ENCODE data around the gene LNPEP. TPM values are rescaled to one million over a fixed set of nuclear protein-coding genes. Genes with fewer than 3 reads are reported as not detected.
A peak's percentile ranks its signal among the peaks of the same experiment; 100 is the strongest.

Gene LNPEP
- total and polyA plus RNA-seq, 8 donors, result 22.2 to 40.6 (median 27.6) TPM

GRCh38 chr5:96984506-96985192 lies 48.8 kb downstream of the LNPEP start:
- H3K4me1 ChIP-seq, result no peaks in the 10 kb centered on the region
- H3K4me3 ChIP-seq, result no peak overlapping the region
- H3K36me3 ChIP-seq, result peaks cover 0 to 30% of the 10 kb centered on the region in 2 donors
- DNase-seq, result no peak
- H3K27ac ChIP-seq, result no peak overlapping the region
- ATAC-seq, result peak; percentile 46
- no peaks in the 10 kb centered on the region for H3K27me3 ChIP-seq
- intact Hi-C loops (cut with DNase I), result no loop called here
- no peaks in the 10 kb centered on the region for H3K9me3 ChIP-seq
- no peak for TF ChIP-seq CTCF (IDR thresholded peaks at IDR 0.05)

- no peaks in the 10 kb centered on the region for H3K9me3 ChIP-seq
- intact Hi-C loops (cut with DNase I), result no loop called here
- H3K4me1 ChIP-seq, result no peaks in the 10 kb centered on the region
- no peak for ATAC-seq
- H3K27ac ChIP-seq, result no peak overlapping the region
- no peak for DNase-seq
- H3K4me3 ChIP-seq, result no peak overlapping the region
- TF ChIP-seq CTCF (IDR thresholded peaks at IDR 0.05), result no peak
- no peaks in the 10 kb centered on the region for H3K27me3 ChIP-seq
- H3K36me3 ChIP-seq, result peaks cover 0 to 37% of the 10 kb centered on the region in 2 donors
These were observed 50.6 kb downstream of the LNPEP start for GRCh38 chr5:96986450-96986849.

- no peaks in the 10 kb centered on the region for H3K27me3 ChIP-seq
- DNase-seq, result no peak
- no peaks in the 10 kb centered on the region for H3K4me1 ChIP-seq
- H3K27ac ChIP-seq, result no peak overlapping the region
- intact Hi-C loops (cut with DNase I), result no loop called here
- TF ChIP-seq CTCF (IDR thresholded peaks at IDR 0.05), result no peak
- no peaks in the 10 kb centered on the region for H3K9me3 ChIP-seq
- no peak overlapping the region for H3K4me3 ChIP-seq
- peaks cover 0 to 56% of the 10 kb centered on the region in 2 donors for H3K36me3 ChIP-seq
- no peak for ATAC-seq
These were observed 54.2 kb downstream of the LNPEP start for GRCh38 chr5:96990102-96990501.

GRCh38 chr5:96991708-96992107 lies 55.8 kb downstream of the LNPEP start:
- no peak for TF ChIP-seq CTCF (IDR thresholded peaks at IDR 0.05)
- H3K4me1 ChIP-seq, result no peaks in the 10 kb centered on the region
- H3K9me3 ChIP-seq, result no peaks in the 10 kb centered on the region
- no peaks in the 10 kb centered on the region for H3K27me3 ChIP-seq
- no peak overlapping the region for H3K27ac ChIP-seq
- DNase-seq (no peak), ATAC-seq (no peak)
- H3K36me3 ChIP-seq, result peaks cover 0 to 55% of the 10 kb centered on the region in 2 donors
- intact Hi-C loops (cut with DNase I), result no loop called here
- H3K4me3 ChIP-seq, result no peak overlapping the region

DNA sequence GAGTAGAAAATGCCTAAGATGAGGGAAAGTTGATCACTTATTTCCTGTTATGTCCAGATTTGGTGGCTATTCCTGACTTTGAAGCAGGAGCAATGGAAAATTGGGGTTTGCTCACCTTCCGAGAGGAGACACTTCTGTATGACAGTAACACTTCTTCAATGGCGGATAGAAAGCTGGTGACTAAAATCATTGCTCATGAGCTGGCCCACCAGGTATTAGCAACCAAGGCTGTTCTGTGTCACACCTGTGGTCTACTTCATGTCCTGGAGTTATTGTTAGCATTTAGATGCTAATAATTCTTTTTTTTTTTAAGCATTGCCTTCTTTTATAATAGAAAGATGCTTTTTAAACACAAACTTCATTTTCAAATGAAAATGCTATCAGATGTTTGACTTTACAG lies 57.9 kb downstream of the LNPEP start:
- intact Hi-C loops (cut with DNase I), result no loop called here
- no peak for ATAC-seq
- H3K9me3 ChIP-seq, result no peaks in the 10 kb centered on the region
- H3K27ac ChIP-seq, result no peak overlapping the region
- H3K4me1 ChIP-seq, result no peaks in the 10 kb centered on the region
- no peak for TF ChIP-seq CTCF (IDR thresholded peaks at IDR 0.05)
- peaks cover 0 to 55% of the 10 kb centered on the region in 2 donors for H3K36me3 ChIP-seq
- no peak overlapping the region for H3K4me3 ChIP-seq
- no peaks in the 10 kb centered on the region for H3K27me3 ChIP-seq
- DNase-seq, result no peak
